ENCODE measurements around the gene CDHR5.
"Not testable (repeated sequence)": the region's sequence is repeated elsewhere in the genome, so short reads cannot be mapped to it uniquely, and the experiment has no call there.

The CDHR5 gene

GRCh38 chr11:584287-584686, 40.5 kb downstream of the CDHR5 start:
- H3K4me1 Mint-ChIP-seq = peaks cover 15 to 30% of the 10 kb centered on the region in 2 donors

GRCh38 chr11:581752-582151, 43.0 kb downstream of the CDHR5 start:
- Mint-ChIP-seq H3K27ac (no peak overlapping the region), H3K4me3 (no peak overlapping the region), H3K9me3 (no peaks in the 10 kb centered on the region), H3K27me3 (no peaks in the 10 kb centered on the region), H3K4me1 (peaks cover 27 to 52% of the 10 kb centered on the region in 2 donors), H3K36me3 (peaks cover 22 to 23% of the 10 kb centered on the region in 2 donors)
- ATAC-seq (replicated peaks) (no peak), DNase-seq (no peak)

More at GRCh38 chr11:584287-584686, 40.5 kb downstream of the CDHR5 start:
- ATAC-seq (replicated peaks) (no peak), DNase-seq (no peak)
- Mint-ChIP-seq H3K36me3 (peaks cover 33 to 37% of the 10 kb centered on the region in 2 donors), H3K9me3 (no peaks in the 10 kb centered on the region), H3K27me3 (no peaks in the 10 kb centered on the region), H3K27ac (no peak overlapping the region), H3K4me3 (no peak overlapping the region)

DNA sequence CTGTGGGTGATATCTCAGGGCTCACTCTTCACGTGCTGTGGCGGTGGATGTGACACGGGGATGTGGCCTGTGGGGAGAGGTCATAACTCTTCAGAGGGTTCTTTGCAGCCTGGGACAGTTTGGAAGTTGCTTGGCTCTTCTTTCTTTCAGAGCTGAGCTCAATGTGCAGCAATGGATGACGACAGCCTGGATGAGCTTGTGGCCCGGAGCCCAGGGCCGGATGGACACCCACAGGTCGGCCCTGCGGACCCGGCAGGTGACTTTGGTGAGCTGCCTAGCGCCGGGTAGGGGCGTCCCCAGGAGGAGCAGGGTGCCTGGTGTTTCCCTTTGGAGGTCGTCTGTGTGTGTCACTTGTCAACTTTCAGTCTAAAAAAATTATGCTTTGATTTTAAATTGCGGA, 43.4 kb downstream of the CDHR5 start:
- ATAC-seq (replicated peaks) = no peak
- Mint-ChIP-seq H3K36me3 (peaks cover 19 to 20% of the 10 kb centered on the region in 2 donors), H3K4me3 (no peak overlapping the region), H3K4me1 (peaks cover 27 to 52% of the 10 kb centered on the region in 2 donors), H3K9me3 (no peaks in the 10 kb centered on the region), H3K27me3 (no peaks in the 10 kb centered on the region), H3K27ac (no peak overlapping the region)
- no peak for DNase-seq

- H3K36me3 Mint-ChIP-seq = peaks cover 15% of the 10 kb centered on the region in 2 donors
- peak overlapping the region in 1 of 2 donors; percentile 23 for H3K4me3 Mint-ChIP-seq
- no peak for ATAC-seq (replicated peaks)
- peaks cover 29 to 58% of the 10 kb centered on the region in 2 donors for H3K4me1 Mint-ChIP-seq
- no peak for DNase-seq
- no peak overlapping the region for H3K27ac Mint-ChIP-seq
- peaks cover 2 to 4% of the 10 kb centered on the region in 2 donors for H3K27me3 Mint-ChIP-seq
- H3K9me3 Mint-ChIP-seq = no peaks in the 10 kb centered on the region
These were observed 44.7 kb downstream of the CDHR5 start for GRCh38 chr11:579830-580601.

- DNase-seq (no peak), ATAC-seq (replicated peaks) (no peak)
- H3K27me3 Mint-ChIP-seq = peaks cover 12 to 14% of the 10 kb centered on the region in 2 donors
- H3K4me1 Mint-ChIP-seq = peaks cover 32 to 57% of the 10 kb centered on the region in 2 donors
- peak overlapping the region; percentile 5 for H3K27ac Mint-ChIP-seq
- peaks cover 9% of the 10 kb centered on the region in 2 donors for H3K36me3 Mint-ChIP-seq
- peak overlapping the region; percentile 83 to 84 for H3K4me3 Mint-ChIP-seq
- no peaks in the 10 kb centered on the region for H3K9me3 Mint-ChIP-seq
These were observed 46.3 kb downstream of the CDHR5 start for GRCh38 chr11:578276-579035.

DNA sequence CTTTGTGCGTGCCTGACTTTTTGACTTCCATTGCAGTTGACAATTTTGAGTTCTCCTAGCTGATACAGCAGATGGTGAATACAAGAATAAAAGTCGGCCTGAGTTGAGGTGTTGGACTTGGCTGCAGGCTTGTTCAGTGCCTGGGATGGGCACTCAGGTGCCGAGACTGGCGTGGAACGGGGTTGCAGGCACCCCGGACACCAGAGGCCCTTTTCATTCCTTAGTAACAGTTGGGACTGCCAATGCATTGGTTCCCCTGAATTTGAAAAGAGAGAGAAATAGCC, 47.2 kb downstream of the CDHR5 start:
- DNase-seq = no peak
- H3K4me1 Mint-ChIP-seq = peaks cover 32 to 57% of the 10 kb centered on the region in 2 donors
- peak overlapping the region; percentile 90 for H3K27ac Mint-ChIP-seq
- H3K9me3 Mint-ChIP-seq = no peaks in the 10 kb centered on the region
- peaks cover 12 to 14% of the 10 kb centered on the region in 2 donors for H3K27me3 Mint-ChIP-seq
- ATAC-seq (replicated peaks) = no peak
- peak overlapping the region; percentile 83 to 84 for H3K4me3 Mint-ChIP-seq
- H3K36me3 Mint-ChIP-seq = peaks cover 9% of the 10 kb centered on the region in 2 donors

GRCh38 chr11:576811-577610, 47.7 kb downstream of the CDHR5 start:
- Mint-ChIP-seq H3K4me1 (peaks cover 32 to 56% of the 10 kb centered on the region in 2 donors), H3K36me3 (peaks cover 9% of the 10 kb centered on the region in 2 donors), H3K27ac (peak overlapping the region; percentile 90), H3K27me3 (peaks cover 12 to 14% of the 10 kb centered on the region in 2 donors), H3K4me3 (peak overlapping the region; percentile 83 to 84), H3K9me3 (no peaks in the 10 kb centered on the region)
- ATAC-seq (replicated peaks) = no peak
- DNase-seq = no peak

GRCh38 chr11:575996-576768, 48.6 kb downstream of the CDHR5 start, which contains the start of gene PHRF1:
TSS of gene PHRF1 (plus strand) at chr11:576470. CDS start at chr11:581513, 5,043 bp downstream.
- H3K36me3 Mint-ChIP-seq = peaks cover 2 to 5% of the 10 kb centered on the region in 2 donors
- peaks cover 12 to 14% of the 10 kb centered on the region in 2 donors for H3K27me3 Mint-ChIP-seq
- H3K4me3 Mint-ChIP-seq = peak within 1 kb of the TSS; percentile 88 to 97
- H3K9me3 Mint-ChIP-seq = no peaks in the 10 kb centered on the region
- peaks cover 26 to 48% of the 10 kb centered on the region in 2 donors for H3K4me1 Mint-ChIP-seq
- peak within 1 kb of the TSS; percentile 99 for H3K27ac Mint-ChIP-seq
- DNase-seq = peak; percentile 89
- ATAC-seq (replicated peaks) = peak; percentile 95 to 96

DNA sequence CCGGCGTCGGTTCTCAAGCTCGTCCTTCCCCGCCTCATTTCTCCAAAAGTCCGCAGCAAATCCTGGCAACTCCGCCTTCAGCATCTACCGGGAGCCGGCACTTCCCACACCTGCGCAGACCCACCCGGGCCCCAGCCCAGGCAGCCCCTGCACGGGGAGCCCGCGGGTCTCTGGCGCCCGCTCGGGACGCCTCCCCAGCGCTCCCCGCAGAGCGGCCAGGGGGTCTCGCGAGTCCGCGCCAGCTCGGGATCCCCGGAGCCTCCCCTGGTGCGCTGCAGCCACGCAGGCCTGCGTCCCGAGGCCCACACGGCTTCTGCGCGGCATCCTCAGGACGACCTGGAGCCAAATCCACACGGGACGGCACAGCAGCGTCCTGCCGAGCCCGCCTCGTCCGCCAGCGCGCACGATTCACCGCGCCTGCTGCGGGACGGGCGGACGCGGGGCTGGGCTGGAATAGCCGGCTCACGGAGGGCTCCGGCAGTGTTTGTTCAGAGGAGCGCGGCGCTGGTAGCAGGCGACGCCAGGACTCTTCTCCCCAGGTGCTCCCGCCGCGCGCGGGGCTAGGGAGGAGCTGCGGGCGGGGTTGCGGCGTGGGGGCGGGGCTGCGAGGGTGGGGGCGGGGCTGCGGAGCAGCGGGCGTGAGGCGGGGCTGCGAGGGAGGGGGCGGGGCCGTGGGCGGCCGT, 49.3 kb downstream of the CDHR5 start:
- Mint-ChIP-seq H3K36me3 (peaks cover 0 to 3% of the 10 kb centered on the region in 2 donors), H3K27me3 (peaks cover 12 to 14% of the 10 kb centered on the region in 2 donors), H3K27ac (peak overlapping the region; percentile 76)

DNA sequence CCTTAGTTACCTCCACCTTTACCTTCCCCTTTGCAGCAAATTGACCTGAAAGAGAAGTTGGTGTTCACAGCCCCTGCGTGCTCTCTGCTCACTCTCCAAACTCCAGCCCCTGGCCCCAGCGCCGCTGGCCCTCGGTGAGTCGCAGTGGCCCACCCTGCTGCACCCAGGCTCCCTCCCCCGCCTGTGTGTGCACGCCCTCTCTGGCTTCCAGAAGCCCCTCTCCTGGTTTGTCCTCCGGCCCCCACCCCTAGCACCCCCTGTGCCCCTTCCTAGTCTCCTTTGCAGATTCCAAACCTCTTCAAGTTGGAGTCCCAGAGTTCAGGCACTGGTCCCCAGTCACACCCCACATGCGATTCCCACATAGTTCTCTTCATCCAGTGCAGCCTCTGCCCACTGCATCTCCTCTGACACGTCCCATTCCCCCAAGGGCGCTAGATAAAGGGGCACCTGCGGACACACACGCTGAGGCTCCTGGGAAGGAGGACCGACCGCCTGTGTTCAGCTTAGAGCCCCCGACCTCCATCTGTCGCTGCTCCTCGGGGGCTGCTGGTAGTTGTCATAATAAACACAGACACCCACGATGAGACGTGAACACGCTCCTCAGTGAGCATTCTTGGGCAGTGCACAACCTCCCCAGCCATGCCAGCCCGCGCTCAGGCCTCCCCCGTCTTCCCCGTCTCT, 50.0 kb downstream of the CDHR5 start:
- Mint-ChIP-seq H3K27me3 (peaks cover 12 to 14% of the 10 kb centered on the region in 2 donors), H3K9me3 (no peaks in the 10 kb centered on the region), H3K4me1 (peaks cover 21 to 36% of the 10 kb centered on the region in 2 donors), H3K36me3 (peaks cover 0 to 3% of the 10 kb centered on the region in 2 donors), H3K27ac (peak overlapping the region; percentile 76), H3K4me3 (peak overlapping the region; percentile 56 to 72)
- no peak for DNase-seq
- no peak for ATAC-seq (replicated peaks)

More for the DNA sequence above, 49.3 kb downstream of the CDHR5 start:
- peak; percentile 36 to 44 for ATAC-seq (replicated peaks)
- H3K4me3 Mint-ChIP-seq = peak overlapping the region; percentile 56 to 72
- peaks cover 24 to 43% of the 10 kb centered on the region in 2 donors for H3K4me1 Mint-ChIP-seq
- DNase-seq = peak; percentile 40
- no peaks in the 10 kb centered on the region for H3K9me3 Mint-ChIP-seq

- H3K27ac Mint-ChIP-seq, H3K9me3 Mint-ChIP-seq: not testable (repeated sequence)
- peaks cover 17 to 33% of the 10 kb centered on the region in 2 donors for H3K4me1 Mint-ChIP-seq
These were observed 50.7 kb downstream of the CDHR5 start for GRCh38 chr11:574031-574570.

GRCh38 chr11:573146-573759, 51.5 kb downstream of the CDHR5 start:
- peaks cover 12 to 14% of the 10 kb centered on the region in 2 donors for H3K27me3 Mint-ChIP-seq
- no peak for DNase-seq
- H3K9me3 Mint-ChIP-seq = no peaks in the 10 kb centered on the region
- H3K4me3 Mint-ChIP-seq = no peak overlapping the region
- ATAC-seq (replicated peaks) = no peak
- H3K36me3 Mint-ChIP-seq = no peaks in the 10 kb centered on the region
- H3K27ac Mint-ChIP-seq = no peak overlapping the region
- peaks cover 12 to 26% of the 10 kb centered on the region in 2 donors for H3K4me1 Mint-ChIP-seq

More at GRCh38 chr11:574031-574570, 50.7 kb downstream of the CDHR5 start:
- not testable (repeated sequence) for H3K36me3 Mint-ChIP-seq; DNase-seq; H3K4me3 Mint-ChIP-seq; ATAC-seq (replicated peaks)
- peaks cover 12 to 14% of the 10 kb centered on the region in 2 donors for H3K27me3 Mint-ChIP-seq

All from stimulated activated naive B cell treated with anti-CD40 and anti-IgM and Interleukin-4, amounts not matched to agents 10 μg/mL and 1 μg/mL and 100 μg/mL, for 72 hours (primary cell).